CD4-positive, alpha-beta T cell treated with Interleukin-1 beta for 1 hour (primary cell): Measurements from ENCODE around the gene LRRC4C.
"Not testable (repeated sequence)": the region's sequence is repeated elsewhere in the genome, so short reads cannot be mapped to it uniquely, and the experiment has no call there.

Experiments
- DNase-seq, 2 donors: peaks; one replicate each; pipeline ENCODE4 v3.0.0-alpha.2; 2020 to 2022

LRRC4C gene

GRCh38 chr11:40619654-40620053 lies 839.8 kb downstream of the LRRC4C start:
- no peak for DNase-seq

GRCh38 chr11:40606800-40607199 lies 852.7 kb downstream of the LRRC4C start:
- no peak for DNase-seq

GRCh38 chr11:40602866-40603552 lies 856.4 kb downstream of the LRRC4C start:
- no peak for DNase-seq

GRCh38 chr11:40597546-40598113 lies 861.8 kb downstream of the LRRC4C start:
- DNase-seq, result no peak

GRCh38 chr11:40573254-40573891 lies 886.1 kb downstream of the LRRC4C start:
- DNase-seq, result no peak

GRCh38 chr11:40569947-40570531 lies 889.4 kb downstream of the LRRC4C start:
- DNase-seq, result no peak

GRCh38 chr11:40567392-40567791 lies 892.1 kb downstream of the LRRC4C start:
- DNase-seq, result no peak

- no peak for DNase-seq
These were observed 915.3 kb downstream of the LRRC4C start for GRCh38 chr11:40544162-40544561.

- DNase-seq, result no peak
These were observed 916.6 kb downstream of the LRRC4C start for GRCh38 chr11:40542821-40543220.

GRCh38 chr11:40537734-40538133 lies 921.7 kb downstream of the LRRC4C start:
- DNase-seq, result no peak

- not testable (repeated sequence) for DNase-seq
These were observed 937.4 kb downstream of the LRRC4C start for GRCh38 chr11:40522080-40522479.

GRCh38 chr11:40517122-40517521 lies 942.3 kb downstream of the LRRC4C start:
- DNase-seq, result no peak

GRCh38 chr11:40514124-40514523 lies 945.3 kb downstream of the LRRC4C start:
- DNase-seq, result no peak

GRCh38 chr11:40513281-40513680 lies 946.2 kb downstream of the LRRC4C start:
- no peak for DNase-seq

- no peak for DNase-seq
These were observed 951.1 kb downstream of the LRRC4C start for GRCh38 chr11:40508303-40508702.

- no peak for DNase-seq
These were observed 953.2 kb downstream of the LRRC4C start for GRCh38 chr11:40506226-40506625.

GRCh38 chr11:40491341-40491740 lies 968.1 kb downstream of the LRRC4C start:
- no peak for DNase-seq

GRCh38 chr11:40467771-40468170 lies 991.7 kb downstream of the LRRC4C start:
- no peak for DNase-seq

- DNase-seq, result no peak
These were observed 1014.1 kb downstream of the LRRC4C start for GRCh38 chr11:40445391-40445790.

GRCh38 chr11:40444151-40444550 lies 1015.3 kb downstream of the LRRC4C start:
- DNase-seq, result no peak

GRCh38 chr11:40435344-40435743 lies 1024.1 kb downstream of the LRRC4C start:
- no peak for DNase-seq

GRCh38 chr11:40434926-40435325 lies 1024.5 kb downstream of the LRRC4C start:
- DNase-seq, result no peak

- no peak for DNase-seq
These were observed 1027.1 kb downstream of the LRRC4C start for GRCh38 chr11:40432358-40432757.

- no peak for DNase-seq
These were observed 1034.3 kb downstream of the LRRC4C start for GRCh38 chr11:40425168-40425567.
